HG03175 (cell line): ENCODE data around the gene MCM5.
A peak's percentile ranks its signal among the peaks of the same experiment; 100 is the strongest.

Experiments
- ATAC-seq: cut with Tn5 transposase; IDR thresholded peaks from one replicate; pipeline ENCODE4 v1.9.1; 2021; ENCODE audit warnings: mild to moderate bottlenecking, moderate library complexity; ENCODE audit not compliant: unreplicated experiment

Gene MCM5

GRCh38 chr22:35400501-35400790 lies 506 bp downstream of the MCM5 start:
- ATAC-seq = peak; percentile 6

GRCh38 chr22:35401863-35402262 lies 1.9 kb downstream of the MCM5 start:
- no peak for ATAC-seq

DNA sequence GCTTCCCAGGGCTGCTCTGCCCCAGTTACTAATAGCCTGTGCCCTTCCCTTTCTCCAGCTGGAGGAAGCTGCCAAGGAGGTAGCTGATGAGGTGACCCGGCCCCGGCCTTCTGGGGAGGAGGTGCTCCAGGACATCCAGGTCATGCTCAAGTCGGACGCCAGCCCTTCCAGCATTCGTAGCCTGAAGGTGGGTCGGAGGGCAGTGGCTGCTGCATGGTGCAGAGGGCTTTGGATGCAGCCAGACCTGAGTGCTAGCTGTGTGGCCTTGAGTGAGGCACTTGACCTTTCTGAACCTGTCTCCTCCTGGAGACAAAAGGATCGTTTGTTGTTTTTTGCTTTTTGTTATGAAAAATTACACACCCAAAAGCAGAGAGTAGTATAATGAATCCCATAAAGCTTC lies 3.4 kb downstream of the MCM5 start:
- no peak for ATAC-seq

DNA sequence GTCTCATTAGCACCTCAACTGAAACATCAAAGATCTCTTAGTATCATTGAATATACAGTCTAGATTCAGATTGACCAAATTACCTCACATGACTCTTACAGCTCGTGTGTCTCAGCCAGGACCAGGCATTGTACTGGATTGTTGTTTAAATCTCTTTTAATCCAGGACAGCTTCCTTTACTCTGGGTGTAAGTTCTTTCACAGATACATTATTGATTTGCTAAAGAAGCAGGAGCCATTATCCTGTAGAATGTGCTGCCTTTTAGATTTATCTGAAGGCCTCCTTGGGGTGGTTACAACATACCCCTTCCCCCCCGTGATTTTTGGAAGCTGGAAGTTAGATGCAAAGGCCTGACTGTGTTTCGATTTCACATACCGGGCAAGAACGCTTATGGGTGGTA lies 4.2 kb downstream of the MCM5 start:
- ATAC-seq = no peak

GRCh38 chr22:35406443-35406842 lies 6.5 kb downstream of the MCM5 start:
- no peak for ATAC-seq

DNA sequence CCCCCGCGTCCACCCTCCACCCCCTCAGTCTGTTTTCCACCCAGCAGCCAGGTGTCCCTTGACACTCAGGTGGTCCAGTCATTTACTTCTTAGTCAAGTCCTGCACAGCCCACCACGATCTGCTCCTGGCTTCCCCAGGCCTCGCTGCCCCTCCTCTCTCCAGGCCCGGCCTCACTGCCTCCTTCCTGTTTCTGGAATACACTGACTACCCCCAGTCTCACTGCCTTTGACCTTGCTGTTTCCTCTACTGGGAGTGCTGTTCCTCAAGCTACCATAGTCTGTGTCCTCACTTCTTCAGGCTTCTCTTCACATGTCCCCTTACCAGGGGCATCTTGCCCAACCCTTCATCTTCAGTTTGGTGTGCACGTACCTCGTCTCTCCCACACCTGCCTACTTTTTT lies 7.4 kb downstream of the MCM5 start:
- ATAC-seq = no peak

DNA sequence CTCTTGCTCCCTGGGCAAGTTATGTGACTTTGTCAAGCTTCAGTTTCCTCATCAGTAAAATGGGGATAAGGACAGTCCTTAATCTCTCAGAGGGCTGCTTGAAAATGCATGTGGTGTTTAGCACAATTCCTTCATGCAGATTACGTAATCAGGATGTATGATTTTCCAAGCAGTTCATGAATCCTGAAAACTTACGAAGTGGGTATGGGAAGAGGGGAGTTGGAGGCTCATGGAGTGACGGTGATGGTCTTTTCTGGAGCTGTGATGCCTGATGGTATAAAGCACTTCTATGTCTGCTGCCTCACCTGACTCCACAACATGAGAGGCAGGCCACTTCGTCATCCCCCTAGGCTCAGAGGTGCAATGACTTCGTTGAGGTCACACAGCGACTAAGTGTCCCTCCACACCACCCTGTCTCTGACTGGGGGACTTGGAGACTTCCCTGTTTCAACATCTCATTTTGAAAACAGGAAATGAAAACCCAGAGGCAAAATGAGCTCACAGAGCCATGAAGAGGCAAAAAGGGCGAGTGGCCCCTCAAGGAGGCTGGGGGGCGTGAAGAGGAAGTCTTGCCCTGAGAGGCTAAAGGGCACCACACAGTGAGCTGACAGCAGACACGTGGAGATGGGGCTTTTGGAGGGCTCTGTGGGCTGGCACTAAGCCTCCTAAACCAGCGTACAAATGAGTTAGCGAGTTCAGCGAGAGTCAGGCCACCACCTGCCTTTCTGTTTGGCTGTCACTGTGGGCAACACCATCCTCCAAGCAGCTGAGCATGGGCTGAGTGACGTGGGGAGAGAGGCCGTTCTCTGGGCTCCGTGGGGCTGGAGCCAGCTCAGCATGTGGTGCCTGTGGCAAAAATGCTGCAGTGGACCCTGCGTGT lies 10.1 kb downstream of the MCM5 start:
- peak; percentile 77 for ATAC-seq

DNA sequence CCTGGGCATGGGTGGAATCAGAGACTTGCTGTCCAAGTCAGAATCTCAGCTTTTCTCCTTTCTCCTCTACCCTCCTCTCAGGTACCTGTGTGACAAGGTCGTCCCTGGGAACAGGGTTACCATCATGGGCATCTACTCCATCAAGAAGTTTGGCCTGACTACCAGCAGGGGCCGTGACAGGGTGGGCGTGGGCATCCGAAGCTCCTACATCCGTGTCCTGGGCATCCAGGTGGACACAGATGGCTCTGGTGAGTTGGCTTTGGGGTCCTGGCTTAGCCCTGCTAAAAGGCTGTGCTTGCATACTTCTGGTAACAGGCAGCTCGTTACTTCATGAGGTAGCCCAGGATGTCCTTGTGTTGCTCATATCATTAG lies 10.7 kb downstream of the MCM5 start:
- peak; percentile 9 for ATAC-seq

DNA sequence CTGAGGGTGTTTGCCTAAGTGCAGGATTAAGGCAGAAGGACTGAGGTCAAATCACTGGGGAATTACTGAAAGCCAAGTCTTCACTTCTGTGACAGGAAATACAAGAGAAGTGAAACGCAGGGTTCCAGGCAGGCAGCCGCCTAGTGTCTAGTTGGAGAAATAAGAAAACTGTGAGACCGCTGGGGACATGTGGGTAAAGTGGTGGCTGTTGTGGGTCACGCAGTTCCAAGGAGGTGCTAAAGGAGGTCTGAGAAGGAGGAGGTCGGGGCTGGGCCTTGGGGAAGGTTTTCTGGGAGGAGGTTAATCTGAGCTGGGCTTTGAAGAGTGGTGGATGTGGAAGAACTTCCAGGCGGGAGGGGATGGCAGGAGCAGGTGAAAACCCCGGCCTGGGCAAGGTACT lies 11.2 kb downstream of the MCM5 start:
- peak; percentile 40 for ATAC-seq

- no peak for ATAC-seq
These were observed 13.7 kb downstream of the MCM5 start for GRCh38 chr22:35413624-35414023.

DNA sequence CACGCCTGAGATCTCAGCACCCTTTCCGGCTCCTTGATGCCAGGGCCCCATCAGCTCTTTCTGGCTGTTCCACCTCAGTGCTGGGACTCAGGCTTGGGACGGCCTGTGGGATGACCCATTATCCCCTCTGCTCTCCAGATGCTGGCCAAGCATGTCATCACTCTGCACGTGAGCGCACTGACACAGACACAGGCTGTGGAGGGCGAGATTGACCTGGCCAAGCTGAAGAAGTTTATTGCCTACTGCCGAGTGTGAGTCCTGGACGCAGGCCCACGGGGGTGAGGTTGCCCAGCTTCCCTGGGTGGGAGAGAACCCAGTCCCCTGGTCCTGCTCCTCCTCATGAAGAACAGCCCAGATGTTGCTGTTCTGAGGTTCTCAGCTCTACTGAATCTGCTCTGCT lies 17.7 kb downstream of the MCM5 start:
- ATAC-seq = no peak

DNA sequence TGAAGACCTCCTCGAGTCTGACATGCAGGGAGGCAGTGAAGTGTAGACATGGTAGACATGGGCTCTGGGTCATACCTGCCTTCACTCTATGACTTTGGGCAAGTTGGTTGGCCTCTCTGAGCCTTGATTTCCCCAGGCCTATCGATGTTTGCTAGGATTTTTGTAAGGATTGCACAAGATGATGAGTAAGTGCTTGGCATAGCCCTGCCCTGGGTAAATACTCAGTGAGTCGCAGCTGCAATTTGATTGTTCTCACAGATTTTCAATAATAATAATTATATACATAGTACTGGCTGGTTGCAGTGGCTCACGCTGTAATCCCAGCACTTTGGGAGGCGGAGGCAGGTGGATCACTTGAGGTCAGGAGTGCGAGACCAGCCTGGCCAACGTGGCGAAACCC lies 18.1 kb downstream of the MCM5 start:
- no peak for ATAC-seq

DNA sequence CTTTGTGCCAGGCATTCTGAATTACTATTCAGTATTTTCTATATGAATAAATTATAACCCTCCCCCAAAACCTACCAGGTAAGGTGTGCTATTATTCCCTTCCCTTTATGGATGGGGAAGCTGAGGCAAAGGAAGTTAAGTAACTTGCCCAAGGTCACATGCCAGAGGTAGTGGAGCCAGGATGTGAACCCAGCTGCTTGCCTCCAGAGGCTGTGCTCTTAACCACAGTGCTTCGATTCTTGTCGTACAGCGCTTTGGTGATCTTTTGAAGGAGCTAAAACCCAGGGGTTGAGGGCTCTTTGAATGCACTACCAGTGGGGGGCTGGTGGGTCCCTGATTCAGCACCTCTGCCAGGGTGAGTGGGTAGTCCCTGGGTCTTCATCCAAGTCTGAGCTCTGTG lies 18.8 kb downstream of the MCM5 start:
- no peak for ATAC-seq

DNA sequence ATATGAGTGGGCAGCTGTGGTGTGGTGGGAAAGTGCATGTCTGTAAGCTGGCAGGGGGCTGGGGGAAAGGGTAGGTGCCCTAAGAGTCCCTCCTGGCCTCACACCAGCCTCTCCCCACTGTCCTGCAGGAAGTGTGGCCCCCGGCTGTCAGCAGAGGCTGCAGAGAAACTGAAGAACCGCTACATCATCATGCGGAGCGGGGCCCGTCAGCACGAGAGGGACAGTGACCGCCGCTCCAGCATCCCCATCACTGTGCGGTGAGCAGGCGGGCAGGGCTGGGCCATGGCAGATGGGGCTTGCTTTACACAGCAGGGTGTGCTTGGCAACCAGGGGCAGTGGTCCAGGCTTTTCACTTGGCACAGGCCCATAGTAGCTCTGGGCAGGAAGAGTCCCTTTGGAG lies 19.8 kb downstream of the MCM5 start:
- ATAC-seq = no peak

DNA sequence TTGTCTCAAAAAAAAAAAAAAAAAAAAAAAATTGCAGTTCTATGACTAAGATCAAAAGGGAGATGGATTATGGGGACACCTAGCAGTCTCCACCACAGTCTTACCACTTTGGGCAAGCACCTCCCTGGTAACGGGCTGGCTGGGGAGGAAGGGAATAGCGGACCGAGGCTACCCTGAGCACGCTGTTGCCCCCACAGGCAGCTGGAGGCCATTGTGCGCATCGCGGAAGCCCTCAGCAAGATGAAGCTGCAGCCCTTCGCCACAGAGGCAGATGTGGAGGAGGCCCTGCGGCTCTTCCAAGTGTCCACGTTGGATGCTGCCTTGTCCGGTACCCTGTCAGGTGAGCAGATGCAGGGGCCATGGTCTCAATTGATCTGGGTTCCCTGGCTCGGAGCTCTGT lies 21.2 kb downstream of the MCM5 start:
- no peak for ATAC-seq

DNA sequence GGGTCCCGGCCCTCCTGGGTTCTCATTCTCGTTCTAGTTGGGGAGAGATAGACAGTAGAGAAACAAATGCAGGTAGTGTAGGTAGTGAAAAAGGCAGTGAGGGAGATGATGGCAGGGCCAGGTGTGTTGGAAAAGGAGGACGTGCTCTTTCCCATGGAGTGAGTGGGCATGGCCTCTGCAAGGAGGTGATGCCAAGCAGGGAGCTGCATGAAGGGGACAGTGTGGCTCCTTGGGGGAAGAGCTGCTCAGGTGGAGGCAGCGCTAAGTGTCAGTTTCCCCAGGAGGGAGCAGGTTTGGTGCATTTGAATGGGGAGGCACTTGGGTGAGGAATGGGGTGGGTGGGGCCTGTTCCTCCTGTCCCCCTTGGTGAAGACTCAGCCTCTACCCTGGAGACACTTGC lies 22.2 kb downstream of the MCM5 start:
- no peak for ATAC-seq

DNA sequence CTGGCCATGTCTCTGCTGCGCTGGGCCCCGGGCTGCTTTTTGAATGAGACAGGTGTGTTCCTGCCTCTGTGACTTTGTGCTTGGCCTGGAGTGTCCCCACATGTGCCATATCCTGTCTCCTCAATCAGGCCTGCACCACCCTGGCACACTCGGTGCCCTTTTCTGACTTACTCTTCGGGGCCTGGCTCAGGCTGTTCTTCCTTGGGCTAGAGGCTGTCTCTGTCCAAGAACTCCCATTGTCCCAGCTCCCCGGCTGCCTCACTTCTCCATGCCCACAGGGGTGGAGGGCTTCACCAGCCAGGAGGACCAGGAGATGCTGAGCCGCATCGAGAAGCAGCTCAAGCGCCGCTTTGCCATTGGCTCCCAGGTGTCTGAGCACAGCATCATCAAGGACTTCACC lies 23.0 kb downstream of the MCM5 start:
- ATAC-seq = no peak

DNA sequence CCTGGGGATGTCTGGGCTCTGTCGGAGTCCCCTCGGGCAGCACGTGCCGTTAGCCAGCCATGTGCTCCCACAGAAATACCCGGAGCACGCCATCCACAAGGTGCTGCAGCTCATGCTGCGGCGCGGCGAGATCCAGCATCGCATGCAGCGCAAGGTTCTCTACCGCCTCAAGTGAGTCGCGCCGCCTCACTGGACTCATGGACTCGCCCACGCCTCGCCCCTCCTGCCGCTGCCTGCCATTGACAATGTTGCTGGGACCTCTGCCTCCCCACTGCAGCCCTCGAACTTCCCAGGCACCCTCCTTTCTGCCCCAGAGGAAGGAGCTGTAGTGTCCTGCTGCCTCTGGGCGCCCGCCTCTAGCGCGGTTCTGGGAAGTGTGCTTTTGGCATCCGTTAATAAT lies 24.1 kb downstream of the MCM5 start:
- ATAC-seq = no peak

GRCh38 chr22:35424761-35425160 lies 24.8 kb downstream of the MCM5 start:
- ATAC-seq = no peak

DNA sequence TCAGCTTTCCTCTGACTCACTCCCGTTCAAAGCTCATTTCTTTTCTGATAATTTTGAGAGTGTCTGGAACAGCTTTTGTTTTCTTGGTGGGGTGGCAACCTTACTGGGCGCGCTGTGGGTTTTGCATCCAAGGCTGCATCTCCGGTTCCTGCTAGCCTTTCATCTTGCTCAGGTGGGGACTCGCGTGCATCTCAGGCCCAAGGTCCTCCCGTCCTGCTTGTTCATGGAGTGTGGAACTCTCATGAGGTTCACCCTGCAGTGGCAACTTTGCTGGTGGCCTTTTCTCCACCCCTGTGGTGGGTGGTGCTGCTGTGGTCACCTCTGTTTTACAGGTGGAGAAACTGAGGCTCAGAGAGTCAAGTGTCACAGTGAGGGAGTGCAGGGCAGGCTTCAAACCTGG lies 25.6 kb downstream of the MCM5 start:
- no peak for ATAC-seq

DNA sequence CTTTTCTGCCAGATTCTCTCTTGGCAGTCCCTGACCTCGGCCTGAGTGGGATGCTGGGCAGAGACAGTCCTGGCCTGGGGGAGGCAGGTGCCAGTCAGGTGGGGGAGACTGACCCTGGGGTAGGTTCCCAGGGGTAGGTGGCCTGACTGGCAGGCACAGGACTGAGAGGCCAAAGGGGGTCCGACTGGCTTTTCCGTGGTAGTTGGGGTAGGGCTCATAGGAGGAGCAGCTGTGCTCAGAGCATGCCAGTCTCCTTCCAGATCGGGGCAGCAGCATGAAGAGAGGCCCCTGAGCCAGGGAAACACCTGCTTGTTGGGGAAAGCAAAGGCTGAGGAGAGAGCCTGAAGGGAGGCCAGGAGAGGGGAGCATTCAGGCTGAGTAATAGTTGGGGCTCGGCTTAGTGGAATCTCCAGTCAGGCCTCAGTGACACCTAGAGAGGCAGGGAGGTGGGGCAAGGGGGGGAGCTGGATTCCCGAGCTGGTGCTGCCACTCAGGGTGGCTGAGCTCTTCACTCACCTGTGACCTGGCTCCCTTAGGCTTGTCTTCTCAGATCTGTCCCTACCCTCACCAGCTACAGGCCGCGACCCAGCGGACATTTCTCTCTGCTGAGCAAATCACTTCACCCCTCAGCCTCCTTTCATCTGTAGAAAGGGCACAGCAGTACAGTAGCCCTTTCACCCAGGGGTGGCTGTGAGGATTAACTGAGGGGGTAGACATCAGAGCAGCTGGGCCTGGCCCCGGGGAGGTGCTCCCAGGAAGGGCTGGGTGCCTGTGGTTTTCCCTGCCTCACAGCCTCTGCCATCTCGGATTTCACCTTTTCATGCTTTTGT lies 26.2 kb downstream of the MCM5 start:
- no peak for ATAC-seq

DNA sequence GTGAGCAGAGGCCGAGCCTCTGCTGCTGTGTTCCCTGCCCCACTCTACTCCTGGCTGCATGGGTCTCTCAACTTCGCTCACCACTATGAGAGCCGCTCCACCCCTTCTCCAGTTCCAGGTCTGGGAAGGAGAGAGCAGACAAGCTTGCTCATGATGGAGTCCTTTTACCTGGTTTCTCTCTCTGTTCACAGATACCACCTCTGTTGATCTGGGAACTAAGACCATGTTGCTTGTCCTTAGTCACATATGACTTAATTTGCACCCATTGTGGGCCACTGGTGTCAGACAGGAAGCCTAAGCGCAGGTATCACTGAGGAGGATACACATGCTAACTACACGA lies 26.8 kb downstream of the MCM5 start:
- no peak for ATAC-seq

GRCh38 chr22:35430897-35431322 lies 31.0 kb downstream of the MCM5 start:
- ATAC-seq = no peak
